ENCODE measurements around the gene CHODL. TPM values are rescaled to one million over a fixed set of nuclear protein-coding genes. Genes with fewer than 3 reads are reported as not detected.

CHODL gene
- total RNA-seq, 4 donors from 2014 or later: not detected

- Histone ChIP-seq H3K27me3 (no peaks in the 10 kb centered on the region), H3K27ac (no peak overlapping the region), H3K36me3 (no peaks in the 10 kb centered on the region), H3K4me3 (no peak overlapping the region), H3K4me1 (no peaks in the 10 kb centered on the region), H3K9me3 (no peaks in the 10 kb centered on the region)
- in situ Hi-C loops (cut with MboI; ENCODE audit: low sequenced_read_pairs in 4 of 4) (no loop called here), intact Hi-C loops (cut with DNase I; ENCODE audit: low total_unique reads) (no loop called here)
- no peak for ATAC-seq
- DNase-seq: no peak
- TF ChIP-seq CTCF (IDR thresholded peaks at IDR 0.05 in 4 of 5, conservative IDR thresholded peaks at IDR 0.05 in 1 of 5) (no peak), POLR2A (IDR thresholded peaks at IDR 0.05) (no peak)
Measured at GRCh38 chr21:18289876-18290275, 45.2 kb downstream of the CHODL start.

- Histone ChIP-seq H3K9me3 (no peaks in the 10 kb centered on the region), H3K27ac (no peak overlapping the region), H3K36me3 (no peaks in the 10 kb centered on the region), H3K4me3 (no peak overlapping the region), H3K27me3 (no peaks in the 10 kb centered on the region), H3K4me1 (no peaks in the 10 kb centered on the region)
- in situ Hi-C loops (cut with MboI; ENCODE audit: low sequenced_read_pairs in 4 of 4): no loop called here
- ATAC-seq: no peak
- intact Hi-C loops (cut with DNase I; ENCODE audit: low total_unique reads): no loop called here
- DNase-seq: no peak
- TF ChIP-seq POLR2A (IDR thresholded peaks at IDR 0.05) (no peak), CTCF (IDR thresholded peaks at IDR 0.05 in 4 of 5, conservative IDR thresholded peaks at IDR 0.05 in 1 of 5) (no peak)
Measured at GRCh38 chr21:18294100-18294499, 49.5 kb downstream of the CHODL start.

- no peak overlapping the region for H3K27ac ChIP-seq
- H3K36me3 ChIP-seq: no peaks in the 10 kb centered on the region
- intact Hi-C loops (cut with DNase I; ENCODE audit: low total_unique reads): no loop called here
- H3K9me3 ChIP-seq: no peaks in the 10 kb centered on the region
- in situ Hi-C loops (cut with MboI; ENCODE audit: low sequenced_read_pairs in 4 of 4): no loop called here
- TF ChIP-seq CTCF (IDR thresholded peaks at IDR 0.05 in 4 of 5, conservative IDR thresholded peaks at IDR 0.05 in 1 of 5): no peak
- no peak for TF ChIP-seq POLR2A (IDR thresholded peaks at IDR 0.05)
- no peaks in the 10 kb centered on the region for H3K4me1 ChIP-seq
- DNase-seq: no peak
- H3K27me3 ChIP-seq: no peaks in the 10 kb centered on the region
- ATAC-seq: no peak
- H3K4me3 ChIP-seq: no peak overlapping the region
Measured at GRCh38 chr21:18298228-18298627, 53.6 kb downstream of the CHODL start.

Other genes starting within 250 kb of the CHODL start
- not detected for gene TMPRSS15, start 159.0 kb downstream of the CHODL start, total RNA-seq